HepG2 (cell line): ENCODE results near the gene PARD3. TPM values are rescaled to one million over a fixed set of nuclear protein-coding genes. Genes with fewer than 3 reads are reported as not detected.

Source experiments
- ELF4 ChIP-seq: sonication (generic); formaldehyde crosslinking; IDR thresholded peaks from 2 replicates; pipeline ENCODE4 v1.5.0; 2020; ENCODE audit warnings: missing genetic modification reagents, mild to moderate bottlenecking, moderate library complexity, borderline replicate concordance
- EZH2 ChIP-seq: conservative IDR thresholded peaks from 2 replicates; pipeline ENCODE4 v1.6.1; 2012; ENCODE audit warnings: mild to moderate bottlenecking, low read depth, low read length, moderate library complexity
- GTF3A ChIP-seq: sonication (generic); formaldehyde crosslinking; conservative IDR thresholded peaks from 2 replicates; pipeline ENCODE4 v1.4.0; 2020; ENCODE audit warnings: mild to moderate bottlenecking, missing genetic modification reagents
- KDM2A ChIP-seq: sonication (generic); formaldehyde crosslinking; IDR thresholded peaks from 2 replicates; pipeline ENCODE4 v1.4.0; 2020; ENCODE audit warnings: low read depth, missing genetic modification reagents, borderline replicate concordance
- PBX2 ChIP-seq: IDR thresholded peaks from 2 replicates; pipeline ENCODE4 v1.6.1; 2016; ENCODE audit warnings: control low read depth
- PHB2 ChIP-seq: fragments of 450-650 bp; IDR thresholded peaks from 2 replicates; pipeline ENCODE4 v1.6.1; 2018; ENCODE audit not compliant: partially characterized antibody
- REST ChIP-seq, 2 experiments: IDR thresholded peaks; 2 replicates each; pipeline ENCODE4 v1.6.1; 2011 to 2012; ENCODE audit warnings: low read length in 2 of 2, borderline replicate concordance in 1 of 2, low read depth in 1 of 2, mild to moderate bottlenecking in 1 of 2, moderate library complexity in 1 of 2
- YEATS2 ChIP-seq: sonication (generic); formaldehyde crosslinking; IDR thresholded peaks from 2 replicates; pipeline ENCODE4 v1.4.0; 2020; ENCODE audit warnings: missing genetic modification reagents, borderline replicate concordance
- ZBTB21 ChIP-seq: sonication (generic); formaldehyde crosslinking; IDR thresholded peaks from 2 replicates; pipeline ENCODE4 v1.4.0; 2020; ENCODE audit warnings: missing genetic modification reagents
- ZFP36 ChIP-seq: fragments of 150-350 bp; IDR thresholded peaks from 2 replicates; pipeline ENCODE4 v1.6.1; 2018; ENCODE audit warnings: borderline replicate concordance, low read length, low read depth; ENCODE audit not compliant: partially characterized antibody
- ZFP37 ChIP-seq: sonication (generic); formaldehyde crosslinking; IDR thresholded peaks from 2 replicates; pipeline ENCODE4 v1.4.0; 2020; ENCODE audit warnings: missing genetic modification reagents, borderline replicate concordance
- ZIK1 ChIP-seq: sonication (generic); formaldehyde crosslinking; IDR thresholded peaks from 2 replicates; pipeline ENCODE4 v1.5.0; 2020; ENCODE audit warnings: mild to moderate bottlenecking, low read depth, missing genetic modification reagents, borderline replicate concordance
- ZNF142 ChIP-seq: sonication (generic); formaldehyde crosslinking; IDR thresholded peaks from 2 replicates; pipeline ENCODE4 v1.4.0; 2020; ENCODE audit warnings: missing genetic modification reagents
- ZNF234 ChIP-seq: sonication (generic); formaldehyde crosslinking; conservative IDR thresholded peaks from 2 replicates; pipeline ENCODE4 v1.5.1; 2020; ENCODE audit warnings: mild to moderate bottlenecking, missing genetic modification reagents
- ZNF362 ChIP-seq: sonication (generic); formaldehyde crosslinking; IDR thresholded peaks from 2 replicates; pipeline ENCODE4 v1.4.0; 2020; ENCODE audit warnings: missing genetic modification reagents, mild to moderate bottlenecking, borderline replicate concordance
- ZNF629 ChIP-seq: sonication (generic); formaldehyde crosslinking; conservative IDR thresholded peaks from 2 replicates; pipeline ENCODE4 v1.5.0; 2020; ENCODE audit warnings: missing genetic modification reagents
- ZNF660 ChIP-seq: sonication (generic); formaldehyde crosslinking; IDR thresholded peaks from 2 replicates; pipeline ENCODE4 v1.5.1; 2020; ENCODE audit warnings: mild to moderate bottlenecking, low read depth, missing genetic modification reagents, borderline replicate concordance
- polyA plus RNA-seq, 8 experiments: library from polyadenylated mRNA; depleted of rRNA in 3 of 8; stranded (reverse) in 7 of 8; unstranded in 1 of 8; fragments of >200 nt; fragmentation: Illumina TruSeq in 4 of 8; extraction: Trizol in 4 of 8; gene quantifications; 2 replicates each; pipeline versions ENCODE4 v1.2.1 to v1.2.3, GENCODE V29; 2011 to 2016; ENCODE audit warnings: low read depth in 4 of 8, missing spikeins in 1 of 8, mixed read lengths in 1 of 8; ENCODE audit not compliant: insufficient read depth in 1 of 8
- total RNA-seq, 5 experiments: library from RNA; depleted of rRNA; stranded (reverse); fragments of >200 nt; fragmentation: Illumina TruSeq; extraction: Trizol; gene quantifications; 2 replicates each; pipeline ENCODE4 v1.2.3, GENCODE V29; 2016; ENCODE audit warnings: low read depth in 1 of 5

The PARD3 gene
- total and polyA plus RNA-seq, 2 of the 13 experiments (the other 11 are each of a cell fraction or from before 2014, with no cell fraction given) = 40.9 to 60.0 TPM

GRCh38 chr10:34121125-34121753 is 693.9 kb downstream of the PARD3 start (continued):
- 0 out of 2 replicates have a peak, but pooled peaks have one; percentile 33 for TF ChIP-seq GTF3A
- TF ChIP-seq ZNF234 (CRISPR knock-in tag) = no peak
- TF ChIP-seq EZH2 = no peak
- TF ChIP-seq YEATS2 (CRISPR knock-in tag) = peak; percentile 68; the same call in 1 of the 2 replicates
- no peak for TF ChIP-seq PHB2
- peak; percentile 84 for TF ChIP-seq ZNF362 (CRISPR knock-in tag)
- TF ChIP-seq ZFP37 (CRISPR knock-in tag) = no peak
- no peak for TF ChIP-seq KDM2A (CRISPR knock-in tag)
- peak; percentile 50; the same call in 1 of the 2 replicates for TF ChIP-seq PBX2 (CRISPR knock-in tag)
- peak; percentile 38; the same call in 1 of the 2 replicates for TF ChIP-seq ZBTB21 (CRISPR knock-in tag)
- TF ChIP-seq ZNF660 = no peak
- TF ChIP-seq REST (IDR thresholded peaks at IDR 0.05; ENCODE audit: borderline replicate concordance in 1 of 2, low read depth in 1 of 2, low read length in 2 of 2) = peak in 1 of 2 experiments; percentile 69; a peak in 1 of 4 replicates
- TF ChIP-seq ELF4 (CRISPR knock-in tag) = no peak
- TF ChIP-seq ZNF629 (CRISPR knock-in tag) = peak; percentile 58
- no peak for TF ChIP-seq ZFP36
- TF ChIP-seq ZNF142 = no peak
- 0 out of 2 replicates have a peak, but pooled peaks have one; percentile 42 for TF ChIP-seq ZIK1 (CRISPR knock-in tag)
